Liver (tissue), 9 donors: Measurements from ENCODE around the gene CYSLTR2. TPM values are rescaled to one million over a fixed set of nuclear protein-coding genes. Genes with fewer than 3 reads are reported as not detected.
"Not testable (repeated sequence)": the region's sequence is repeated elsewhere in the genome, so short reads cannot be mapped to it uniquely, and the experiment has no call there.

Experiments
- DNase-seq: peaks from one replicate; pipeline ENCODE4 v3.0.0-alpha.2; 2017; ENCODE audit warnings: low spot score
- H3K27ac ChIP-seq, 2 donors: one replicate each; pipeline ENCODE4 v1.7.0; 2013; ENCODE audit warnings: inconsistent platforms in 2 of 2, low read length in 2 of 2, control low read depth in 1 of 2, low read depth in 1 of 2, mild to moderate bottlenecking in 1 of 2
- H3K27me3 ChIP-seq, 4 donors: one replicate each; pipeline versions ENCODE4 v1.6.1 to v1.7.0; 2013; ENCODE audit warnings: low read length in 3 of 4, inconsistent platforms in 1 of 4, mild to moderate bottlenecking in 1 of 4, moderate library complexity in 1 of 4; ENCODE audit not compliant: control insufficient read depth in 4 of 4, insufficient read depth in 4 of 4
- H3K36me3 ChIP-seq, 4 donors: one replicate each; pipeline versions ENCODE4 v1.6.1 to v1.7.0; 2013; ENCODE audit warnings: low read length in 3 of 4, mild to moderate bottlenecking in 3 of 4, low read depth in 1 of 4, moderate library complexity in 1 of 4; ENCODE audit not compliant: control insufficient read depth in 4 of 4, insufficient read depth in 3 of 4
- H3K4me1 ChIP-seq, 4 donors: one replicate each; pipeline versions ENCODE4 v1.6.1 to v1.7.0; 2013; ENCODE audit warnings: low read length in 3 of 4, mild to moderate bottlenecking in 3 of 4, moderate library complexity in 1 of 4; ENCODE audit not compliant: control insufficient read depth in 4 of 4, insufficient read depth in 4 of 4
- H3K4me3 ChIP-seq, 3 donors: one replicate each; pipeline versions ENCODE4 v1.6.1 to v1.7.0; 2013; ENCODE audit warnings: low read length in 3 of 3, control low read depth in 1 of 3, low read depth in 1 of 3, mild to moderate bottlenecking in 1 of 3
- H3K9ac ChIP-seq, 2 donors: one replicate each; pipeline ENCODE4 v1.7.0; 2013; ENCODE audit warnings: low read length in 2 of 2, mild to moderate bottlenecking in 2 of 2, moderate library complexity in 2 of 2, control low read depth in 1 of 2, low read depth in 1 of 2
- H3K9me3 ChIP-seq, 4 donors: one replicate each; pipeline versions ENCODE4 v1.6.1 to v1.7.0; 2013; ENCODE audit warnings: low read length in 3 of 4; ENCODE audit not compliant: control insufficient read depth in 4 of 4
- ATF3 ChIP-seq: IDR thresholded peaks from 2 replicates; pipeline ENCODE4 v1.6.1; 2016; ENCODE audit warnings: antibody characterized with exemption
- EGR1 ChIP-seq, 2 donors: IDR thresholded peaks; 2 replicates each; pipeline ENCODE4 v1.6.1; 2016 to 2018; ENCODE audit warnings: antibody characterized with exemption in 2 of 2, low read depth in 2 of 2
- FOXA1 ChIP-seq: IDR thresholded peaks from 2 replicates; pipeline ENCODE4 v1.6.1; 2016; ENCODE audit warnings: antibody characterized with exemption
- FOXA2 ChIP-seq: IDR thresholded peaks from 2 replicates; pipeline ENCODE4 v1.6.1; 2016; ENCODE audit warnings: antibody characterized with exemption
- GABPA ChIP-seq, 2 donors: IDR thresholded peaks in 1 of 2; conservative IDR thresholded peaks in 1 of 2; 2 replicates each; pipeline ENCODE4 v1.6.1; 2016; ENCODE audit warnings: antibody characterized with exemption in 2 of 2, mild to moderate bottlenecking in 1 of 2, moderate library complexity in 1 of 2
- HNF4A ChIP-seq, 2 donors: conservative IDR thresholded peaks; 2 replicates each; pipeline ENCODE4 v1.6.1; 2016; ENCODE audit warnings: antibody characterized with exemption in 2 of 2, mild to moderate bottlenecking in 2 of 2
- HNF4G ChIP-seq: IDR thresholded peaks from 2 replicates; pipeline ENCODE4 v1.6.1; 2016; ENCODE audit warnings: antibody characterized with exemption
- JUND ChIP-seq, 2 donors: IDR thresholded peaks; 2 replicates each; pipeline ENCODE4 v1.6.1; 2016; ENCODE audit warnings: antibody characterized with exemption in 2 of 2
- NR2F2 ChIP-seq: IDR thresholded peaks from 2 replicates; pipeline ENCODE4 v1.6.1; 2016; ENCODE audit warnings: antibody characterized with exemption
- RAD21 ChIP-seq, 2 donors: IDR thresholded peaks; 2 replicates each; pipeline ENCODE4 v1.6.1; 2016; ENCODE audit warnings: antibody characterized with exemption in 2 of 2, mild to moderate bottlenecking in 2 of 2
- RXRA ChIP-seq, 2 donors: IDR thresholded peaks; 2 replicates each; pipeline ENCODE4 v1.6.1; 2017 to 2018; ENCODE audit warnings: antibody characterized with exemption in 2 of 2, mild to moderate bottlenecking in 1 of 2
- SP1 ChIP-seq: IDR thresholded peaks from 2 replicates; pipeline ENCODE4 v1.6.1; 2018; ENCODE audit warnings: antibody characterized with exemption, mild to moderate bottlenecking
- TAF1 ChIP-seq: conservative IDR thresholded peaks from 2 replicates; pipeline ENCODE4 v1.6.1; 2016; ENCODE audit warnings: antibody characterized with exemption, mild to moderate bottlenecking
- YY1 ChIP-seq: IDR thresholded peaks from 2 replicates; pipeline ENCODE4 v1.6.1; 2016; ENCODE audit warnings: antibody characterized with exemption, mild to moderate bottlenecking
- WGBS: extraction: QIAGEN DNeasy Blood & Tissue Kit; methylation state at CpG from one replicate; pipeline ENCODE4 v1.1.7; 2013; 5-methylcytosine and 5-hydroxymethylcytosine counted together
- polyA plus RNA-seq, 2 donors: library from polyadenylated mRNA; stranded (reverse) in 1 of 2; unstranded in 1 of 2; fragments of 200-250 nt in 1 of 2; fragments of >200 nt in 1 of 2; fragmentation: Nextera tagmentation in 1 of 2; extraction: Ambion mirVana in 1 of 2; gene quantifications; one replicate each; pipeline versions ENCODE4 v1.2.1 to v1.2.3, GENCODE V29; 2013 to 2015
- total RNA-seq, 2 donors: library from RNA; depleted of rRNA; stranded (reverse); fragments of >200 nt; gene quantifications; one replicate each; pipeline ENCODE4 v1.2.3, GENCODE V29; 2014
- TF ChIP-seq, protein P1 (sequence below): IDR thresholded peaks from 2 replicates; pipeline ENCODE4 v1.6.1; 2016; ENCODE audit warnings: antibody characterized with exemption
- TF ChIP-seq, protein P2 (sequence below): IDR thresholded peaks from 2 replicates; pipeline ENCODE4 v1.6.1; 2016; ENCODE audit warnings: antibody characterized with exemption
- TF ChIP-seq, protein P3 (sequence below): IDR thresholded peaks from 2 replicates; pipeline ENCODE4 v1.6.1; 2016; ENCODE audit warnings: antibody characterized with exemption, mild to moderate bottlenecking
- donor health status: healthy.
- donor health status: healthy.
- donor health status: healthy.
- donor health status: healthy.
- donor health status: healthy.

The CYSLTR2 gene
- total and polyA plus RNA-seq, 4 donors = 0.07 to 0.37 (median 0.15) TPM

DNA sequence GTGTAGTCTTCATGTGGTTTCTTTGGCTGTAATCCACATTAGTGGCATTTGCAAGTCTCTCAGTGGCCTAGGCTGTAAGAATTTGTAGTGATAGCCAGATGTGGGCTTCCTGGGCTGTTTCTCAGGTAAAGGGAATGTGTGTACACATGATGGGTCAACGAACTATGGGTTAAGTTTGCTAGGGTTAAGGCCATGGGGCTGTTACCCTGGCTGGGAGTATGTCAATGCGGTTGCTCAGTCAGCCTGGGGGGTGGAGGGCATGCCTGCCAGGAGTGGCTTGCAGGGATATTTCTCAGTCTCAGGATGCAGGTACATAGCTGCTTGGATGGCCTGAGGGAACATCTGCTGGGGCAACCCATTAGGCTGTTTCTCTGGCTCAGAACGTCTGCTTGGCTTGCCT, 13.4 kb downstream of the CYSLTR2 start:
- no peak for DNase-seq
- H3K9me3 ChIP-seq = peaks cover 0 to 2% (median under 1%) of the 10 kb centered on the region in 4 donors
- no peak overlapping the region for H3K27ac ChIP-seq
- TF ChIP-seq, protein P1, sequence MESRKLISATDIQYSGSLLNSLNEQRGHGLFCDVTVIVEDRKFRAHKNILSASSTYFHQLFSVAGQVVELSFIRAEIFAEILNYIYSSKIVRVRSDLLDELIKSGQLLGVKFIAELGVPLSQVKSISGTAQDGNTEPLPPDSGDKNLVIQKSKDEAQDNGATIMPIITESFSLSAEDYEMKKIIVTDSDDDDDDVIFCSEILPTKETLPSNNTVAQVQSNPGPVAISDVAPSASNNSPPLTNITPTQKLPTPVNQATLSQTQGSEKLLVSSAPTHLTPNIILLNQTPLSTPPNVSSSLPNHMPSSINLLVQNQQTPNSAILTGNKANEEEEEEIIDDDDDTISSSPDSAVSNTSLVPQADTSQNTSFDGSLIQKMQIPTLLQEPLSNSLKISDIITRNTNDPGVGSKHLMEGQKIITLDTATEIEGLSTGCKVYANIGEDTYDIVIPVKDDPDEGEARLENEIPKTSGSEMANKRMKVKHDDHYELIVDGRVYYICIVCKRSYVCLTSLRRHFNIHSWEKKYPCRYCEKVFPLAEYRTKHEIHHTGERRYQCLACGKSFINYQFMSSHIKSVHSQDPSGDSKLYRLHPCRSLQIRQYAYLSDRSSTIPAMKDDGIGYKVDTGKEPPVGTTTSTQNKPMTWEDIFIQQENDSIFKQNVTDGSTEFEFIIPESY = no peak
- TF ChIP-seq YY1 (no peak), RAD21 (IDR thresholded peaks at IDR 0.05) (peak in 1 of 2 donors; percentile 41), NR2F2 (no peak), FOXA1 (no peak), FOXA2 (peak; percentile 77), HNF4G (no peak), HNF4A (conservative IDR thresholded peaks at IDR 0.05) (peak; percentile 50 to 61), RXRA (IDR thresholded peaks at IDR 0.05) (peak; percentile 99 to 100), EGR1 (IDR thresholded peaks at IDR 0.05; ENCODE audit: low read depth in 2 of 2) (no peak), JUND (IDR thresholded peaks at IDR 0.05) (peak; percentile 21 to 24), SP1 (peak; percentile 68), TAF1 (no peak), ATF3 (no peak), GABPA (IDR thresholded peaks at IDR 0.05 in 1 of 2, conservative IDR thresholded peaks at IDR 0.05 in 1 of 2) (no peak)
- TF ChIP-seq, protein P2, sequence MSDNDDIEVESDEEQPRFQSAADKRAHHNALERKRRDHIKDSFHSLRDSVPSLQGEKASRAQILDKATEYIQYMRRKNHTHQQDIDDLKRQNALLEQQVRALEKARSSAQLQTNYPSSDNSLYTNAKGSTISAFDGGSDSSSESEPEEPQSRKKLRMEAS = peak; percentile 37
- TF ChIP-seq, protein P3, sequence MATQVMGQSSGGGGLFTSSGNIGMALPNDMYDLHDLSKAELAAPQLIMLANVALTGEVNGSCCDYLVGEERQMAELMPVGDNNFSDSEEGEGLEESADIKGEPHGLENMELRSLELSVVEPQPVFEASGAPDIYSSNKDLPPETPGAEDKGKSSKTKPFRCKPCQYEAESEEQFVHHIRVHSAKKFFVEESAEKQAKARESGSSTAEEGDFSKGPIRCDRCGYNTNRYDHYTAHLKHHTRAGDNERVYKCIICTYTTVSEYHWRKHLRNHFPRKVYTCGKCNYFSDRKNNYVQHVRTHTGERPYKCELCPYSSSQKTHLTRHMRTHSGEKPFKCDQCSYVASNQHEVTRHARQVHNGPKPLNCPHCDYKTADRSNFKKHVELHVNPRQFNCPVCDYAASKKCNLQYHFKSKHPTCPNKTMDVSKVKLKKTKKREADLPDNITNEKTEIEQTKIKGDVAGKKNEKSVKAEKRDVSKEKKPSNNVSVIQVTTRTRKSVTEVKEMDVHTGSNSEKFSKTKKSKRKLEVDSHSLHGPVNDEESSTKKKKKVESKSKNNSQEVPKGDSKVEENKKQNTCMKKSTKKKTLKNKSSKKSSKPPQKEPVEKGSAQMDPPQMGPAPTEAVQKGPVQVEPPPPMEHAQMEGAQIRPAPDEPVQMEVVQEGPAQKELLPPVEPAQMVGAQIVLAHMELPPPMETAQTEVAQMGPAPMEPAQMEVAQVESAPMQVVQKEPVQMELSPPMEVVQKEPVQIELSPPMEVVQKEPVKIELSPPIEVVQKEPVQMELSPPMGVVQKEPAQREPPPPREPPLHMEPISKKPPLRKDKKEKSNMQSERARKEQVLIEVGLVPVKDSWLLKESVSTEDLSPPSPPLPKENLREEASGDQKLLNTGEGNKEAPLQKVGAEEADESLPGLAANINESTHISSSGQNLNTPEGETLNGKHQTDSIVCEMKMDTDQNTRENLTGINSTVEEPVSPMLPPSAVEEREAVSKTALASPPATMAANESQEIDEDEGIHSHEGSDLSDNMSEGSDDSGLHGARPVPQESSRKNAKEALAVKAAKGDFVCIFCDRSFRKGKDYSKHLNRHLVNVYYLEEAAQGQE = peak; percentile 31
- no peaks in the 10 kb centered on the region for H3K27me3 ChIP-seq
- peaks cover 0 to 12% (median 9%) of the 10 kb centered on the region in 4 donors for H3K4me1 ChIP-seq
- 45% methylated on average over 3 of the region's 3 CpGs for WGBS
- no peak overlapping the region for H3K4me3 ChIP-seq
- no peaks in the 10 kb centered on the region for H3K36me3 ChIP-seq
- no peak overlapping the region for H3K9ac ChIP-seq

GRCh38 chr13:48671421-48671820, 17.7 kb downstream of the CYSLTR2 start:
- WGBS = 87% methylated on average over 2 of the region's 2 CpGs
- H3K27ac ChIP-seq, H3K4me3 ChIP-seq, H3K27me3 ChIP-seq, H3K9ac ChIP-seq, H3K9me3 ChIP-seq, DNase-seq, H3K36me3 ChIP-seq: not testable (repeated sequence)
- peaks cover 0 to 12% (median 9%) of the 10 kb centered on the region in 4 donors for H3K4me1 ChIP-seq
